HepG2 (cell line): Measurements from ENCODE around the gene SAPCD2. TPM values are rescaled to one million over a fixed set of nuclear protein-coding genes. Genes with fewer than 3 reads are reported as not detected.

ENCODE experiments used
- ATAC-seq: fragments of 200-7000 bp; cut with Tn5 transposase; 3 replicates; pipeline ENCODE4 v1.9.1; 2020; ENCODE audit warnings: mild to moderate bottlenecking, moderate library complexity
- BruUV-seq: library from RNA; stranded (reverse); fragments of 400-500 nt; replicated peaks from 2 replicates; lab custom pipeline; 2021; lab: Mats Ljungman, UMichigan
- CTCF ChIA-PET: fragments of 300-600 bp; formaldehyde crosslinking; extraction: SDS; loops from one replicate; lab custom pipeline; 2021; ENCODE audit warnings: low total read pairs, inconsistent platforms, low intra/inter-chr PET ratio; lab: Yijun Ruan, JAX
- POLR2A ChIA-PET: fragments of 350-600 bp; sonication (Branson Sonifier 250); formaldehyde crosslinking; loops from one replicate; lab custom pipeline; 2020; ENCODE audit warnings: antibody characterized with exemption, inconsistent platforms; lab: Yijun Ruan, JAX
- DNase-seq: peaks from one replicate; pipeline ENCODE4 v3.0.0-alpha.2; 2015; ENCODE audit warnings: low spot score
- FAIRE-seq: peaks from 3 replicates; lab custom pipeline; 2011; peaks lifted over from hg19 to GRCh38; lab: Jason Lieb, UNC
- H2AFZ ChIP-seq: one replicate; pipeline ENCODE4 v1.6.1; 2011; ENCODE audit warnings: low read length, inconsistent platforms
- H3K27ac ChIP-seq: fragments of 300-600 bp; 3 replicates; pipeline ENCODE4 v1.8.0; 2011; ENCODE audit warnings: mixed run types, mild to moderate bottlenecking, mixed read lengths, low read length, inconsistent platforms; ENCODE audit not compliant: insufficient read depth; ENCODE audit errors: extremely low read length
- H3K27me3 ChIP-seq, 2 experiments: fragments of 200-600 bp in 1 of 2; 2 replicates in 1 of 2; 3 replicates in 1 of 2; pipeline versions ENCODE4 v1.6.0 to v1.8.0; 2011; ENCODE audit warnings: low read length in 2 of 2, mild to moderate bottlenecking in 2 of 2, moderate library complexity in 2 of 2, inconsistent platforms in 1 of 2; ENCODE audit not compliant: insufficient read depth in 2 of 2, control insufficient read depth in 1 of 2
- H3K36me3 ChIP-seq, 2 experiments: fragments of 200-600 bp in 1 of 2; replicated peaks in 1 of 2; 2 replicates in 1 of 2; 3 replicates in 1 of 2; pipeline versions ENCODE4 v1.5.1 to v1.8.0; 2011; ENCODE audit warnings: low read length in 2 of 2, inconsistent platforms in 1 of 2; ENCODE audit not compliant: insufficient read depth in 2 of 2, control insufficient read depth in 1 of 2
- H3K4me1 ChIP-seq: 2 replicates; pipeline ENCODE4 v1.5.1; 2012; ENCODE audit warnings: low read length, inconsistent platforms; ENCODE audit not compliant: insufficient read depth
- H3K4me2 ChIP-seq: 2 replicates; pipeline ENCODE4 v1.6.0; 2011; ENCODE audit warnings: low read depth, low read length, inconsistent platforms
- H3K4me3 ChIP-seq, 3 experiments: fragments of 200-600 bp in 1 of 3; sonication (generic), shearing (Covaris generic) in 1 of 3; replicated peaks in 1 of 3; 2 replicates each; pipeline ENCODE4 v1.5.1; 2011 to 2016; ENCODE audit warnings: low read length in 3 of 3, inconsistent platforms in 2 of 3, low read depth in 2 of 3, mild to moderate bottlenecking in 2 of 3, control low read depth in 1 of 3, mixed read lengths in 1 of 3; ENCODE audit not compliant: insufficient read depth in 1 of 3
- H3K79me2 ChIP-seq: one replicate; pipeline ENCODE4 v1.6.1; 2011; ENCODE audit warnings: low read length, inconsistent platforms; ENCODE audit not compliant: insufficient read depth
- H3K9ac ChIP-seq: 2 replicates; pipeline ENCODE4 v1.6.0; 2011; ENCODE audit warnings: mild to moderate bottlenecking, low read depth, low read length, inconsistent platforms; ENCODE audit not compliant: insufficient read depth
- H3K9me3 ChIP-seq: 2 replicates; pipeline ENCODE4 v1.5.1; 2012; ENCODE audit warnings: mild to moderate bottlenecking, low read length
- H4K20me1 ChIP-seq: 2 replicates; pipeline ENCODE4 v1.6.0; 2011; ENCODE audit warnings: inconsistent platforms, mild to moderate bottlenecking, low read length, moderate library complexity; ENCODE audit not compliant: insufficient read depth
- FOSL1 ChIP-seq: sonication (generic); formaldehyde crosslinking; IDR thresholded peaks from 2 replicates; pipeline ENCODE4 v1.9.0; 2021; ENCODE audit warnings: missing genetic modification reagents, borderline replicate concordance
- HMGXB4 ChIP-seq, 2 experiments: sonication (generic) in 1 of 2; formaldehyde crosslinking in 1 of 2; IDR thresholded peaks; 2 replicates each; pipeline versions ENCODE4 v1.4.0 to v1.6.1; 2018 to 2020; ENCODE audit warnings: missing genetic modification reagents in 2 of 2, borderline replicate concordance in 1 of 2, low read depth in 1 of 2, mild to moderate bottlenecking in 1 of 2, missing biosample characterization in 1 of 2
- KAT8 ChIP-seq: IDR thresholded peaks from 2 replicates; pipeline ENCODE4 v1.6.1; 2016; ENCODE audit warnings: missing genetic modification reagents, missing compliant biosample characterization
- KMT2B ChIP-seq: IDR thresholded peaks from 2 replicates; pipeline ENCODE4 v1.6.1; 2016; ENCODE audit warnings: missing genetic modification reagents, missing compliant biosample characterization
- NCOA2 ChIP-seq: sonication (generic); formaldehyde crosslinking; IDR thresholded peaks from 2 replicates; pipeline ENCODE4 v1.8.0; 2022; ENCODE audit warnings: inconsistent platforms
- NFKBIZ ChIP-seq: IDR thresholded peaks from 2 replicates; pipeline ENCODE4 v1.6.1; 2018; ENCODE audit warnings: missing genetic modification reagents, missing compliant biosample characterization
- NR2F6 ChIP-seq, 2 experiments: IDR thresholded peaks; 2 replicates each; pipeline ENCODE4 v1.6.1; 2016; ENCODE audit warnings: antibody characterized with exemption in 1 of 2, mild to moderate bottlenecking in 1 of 2
- PTBP1 ChIP-seq: fragments of 200-400 bp; formaldehyde crosslinking; IDR thresholded peaks from 2 replicates; pipeline ENCODE4 v1.6.1; 2018; ENCODE audit warnings: low read length, low read depth; ENCODE audit not compliant: poor library complexity, severe bottlenecking
- RBAK ChIP-seq: sonication (generic); formaldehyde crosslinking; IDR thresholded peaks from 2 replicates; pipeline ENCODE4 v1.5.1; 2020; ENCODE audit warnings: mild to moderate bottlenecking, missing genetic modification reagents
- THAP9 ChIP-seq: sonication (generic); formaldehyde crosslinking; IDR thresholded peaks from 2 replicates; pipeline ENCODE4; 2020; ENCODE audit warnings: missing genetic modification reagents, mild to moderate bottlenecking, borderline replicate concordance
- ZBTB34 ChIP-seq: sonication (generic); formaldehyde crosslinking; IDR thresholded peaks from 2 replicates; pipeline ENCODE4 v1.8.0; 2022; ENCODE audit warnings: mild to moderate bottlenecking, missing genetic modification reagents
- ZBTB42 ChIP-seq: sonication (generic); formaldehyde crosslinking; IDR thresholded peaks from 2 replicates; pipeline ENCODE4 v1.5.0; 2020; ENCODE audit warnings: mild to moderate bottlenecking, missing genetic modification reagents
- ZNF431 ChIP-seq: sonication (generic); formaldehyde crosslinking; IDR thresholded peaks from 2 replicates; pipeline ENCODE4 v1.9.0; 2022; ENCODE audit warnings: missing genetic modification reagents, low read depth, mild to moderate bottlenecking, borderline replicate concordance
- ZNF724P ChIP-seq: sonication (generic); formaldehyde crosslinking; IDR thresholded peaks from 2 replicates; pipeline ENCODE4 v1.8.0; 2022; ENCODE audit warnings: missing genetic modification reagents, borderline replicate concordance
- ZNF776 ChIP-seq: sonication (generic); formaldehyde crosslinking; IDR thresholded peaks from 2 replicates; pipeline ENCODE4 v1.4.0; 2020; ENCODE audit warnings: mild to moderate bottlenecking, missing genetic modification reagents
- ZNF816 ChIP-seq: sonication (generic); formaldehyde crosslinking; IDR thresholded peaks from 2 replicates; pipeline ENCODE4 v1.8.0; 2022; ENCODE audit warnings: missing genetic modification reagents, mild to moderate bottlenecking, borderline replicate concordance
- WGBS: methylation state at CpG from one replicate; pipeline ENCODE4 v1.1.6; 2017; ENCODE audit warnings: low lambda C conversion rate; 5-methylcytosine and 5-hydroxymethylcytosine counted together
- in situ Hi-C: cut with HindIII; loops from 2 replicates; pipeline ENCODE4 v1.10.0; 2017; ENCODE audit warnings: low pct_unique_long_range_greater_than_20kb; ENCODE audit not compliant: extremely low pct_ligation_motif_present
- intact Hi-C: fragments of 100-400 bp; cut with micrococcal nuclease; formaldehyde crosslinking; loops from one replicate; pipeline ENCODE4 v1.10.0; 2022; ENCODE audit not compliant: unreplicated experiment
- polyA plus RNA-seq, 8 experiments: library from polyadenylated mRNA; depleted of rRNA in 3 of 8; stranded (reverse) in 7 of 8; unstranded in 1 of 8; fragments of >200 nt; fragmentation: Illumina TruSeq in 4 of 8; extraction: Trizol in 4 of 8; gene quantifications; 2 replicates each; pipeline versions ENCODE4 v1.2.1 to v1.2.3, GENCODE V29; 2011 to 2016; ENCODE audit warnings: low read depth in 4 of 8, missing spikeins in 1 of 8, mixed read lengths in 1 of 8; ENCODE audit not compliant: insufficient read depth in 1 of 8
- total RNA-seq, 5 experiments: library from RNA; depleted of rRNA; stranded (reverse); fragments of >200 nt; fragmentation: Illumina TruSeq; extraction: Trizol; gene quantifications; 2 replicates each; pipeline ENCODE4 v1.2.3, GENCODE V29; 2016; ENCODE audit warnings: low read depth in 1 of 5

Gene SAPCD2
- total and polyA plus RNA-seq, 2 of the 13 experiments (the other 11 are each of a cell fraction or from before 2014, with no cell fraction given): 21.9 to 42.8 TPM

GRCh38 chr9:137046088-137046787, 24.1 kb downstream of the SAPCD2 start, which contains the start of gene NPDC1:
NPDC1 (minus strand) TSS chr9:137046177; CDS start chr9:137045989, 188 bp downstream.
- Histone ChIP-seq H4K20me1 (peaks cover 3% of the 10 kb centered on the region; the same call in 1 of the 2 replicates), H3K27me3 (peaks cover 3 to 27% of the 10 kb centered on the region in 2 experiments; a peak in 4 of 5 replicates), H3K4me1 (peaks cover 25% of the 10 kb centered on the region), H3K4me3 (peak within 1 kb of the TSS; percentile 57 to 77 (median 58); a peak in 5 of 6 replicates), H3K9me3 (no peaks in the 10 kb centered on the region), H3K36me3 (no peaks in the 10 kb centered on the region), H3K79me2 (no peaks in the 10 kb centered on the region), H3K9ac (no peak within 1 kb of the TSS), H3K27ac (no peak within 1 kb of the TSS), H2AFZ (no peak within 1 kb of the TSS), H3K4me2 (peak within 1 kb of the TSS; percentile 84)
- FAIRE-seq (peak; percentile 80), ATAC-seq (peak; percentile 76), DNase-seq (peak; percentile 71)
- POLR2A ChIA-PET: interaction anchor here (0.7 to 1.1 kb wide), 7 partner anchors 10 to 40 kb away, joined by 3 to 9 read pairs (median 5); partner anchors contain the start of genes MAN1B1, SAPCD2 and UAP1L1
- intact Hi-C loops (loop anchor here (1.0 kb wide), 1 partner anchor 21 kb away; no protein-coding TSS in a partner anchor), in situ Hi-C loops (loop anchor here (10.0 kb wide), 1 partner anchor 271 kb away; no protein-coding TSS in a partner anchor)
- CTCF ChIA-PET: interaction anchor here (0.6 to 2.8 kb wide), 3 partner anchors 18 to 231 kb away, joined by 3 to 25 read pairs (median 16); partner anchors contain the start of gene TOR4A
- WGBS: 1% methylated on average over 18 of the region's 57 CpGs
- no TSS peak for BruUV-seq
- TF ChIP-seq NFKBIZ: 0 out of 2 replicates have a peak, but pooled peaks have one; percentile 73
- no peak for TF ChIP-seq ZNF776
- no peak for TF ChIP-seq ZBTB34
- TF ChIP-seq FOSL1 (CRISPR knock-in tag): no peak
- TF ChIP-seq THAP9 (CRISPR knock-in tag): peak; percentile 38; the same call in 1 of the 2 replicates
- TF ChIP-seq ZNF816 (CRISPR knock-in tag): 0 out of 2 replicates have a peak, but pooled peaks have one; percentile 30
- TF ChIP-seq KMT2B (CRISPR knock-in tag): peak; percentile 49; the same call in 1 of the 2 replicates
- TF ChIP-seq ZNF724P (CRISPR knock-in tag): no peak; the same call in 1 of the 2 replicates
- TF ChIP-seq PTBP1: no peak
- TF ChIP-seq ZBTB42: peak; percentile 42; the same call in 1 of the 2 replicates
- TF ChIP-seq HMGXB4 (CRISPR knock-in tag; IDR thresholded peaks at IDR 0.05; ENCODE audit: borderline replicate concordance in 1 of 2, low read depth in 1 of 2): peak; percentile 83 to 84
- TF ChIP-seq NCOA2 (CRISPR knock-in tag): peak; percentile 51; the same call in 1 of the 2 replicates
- peak; percentile 75 for TF ChIP-seq KAT8
- TF ChIP-seq ZNF431 (CRISPR knock-in tag): peak; percentile 53; the same call in 1 of the 2 replicates
- TF ChIP-seq RBAK (CRISPR knock-in tag): no peak
- TF ChIP-seq NR2F6 (IDR thresholded peaks at IDR 0.05): no peak
- 0 out of 2 replicates have a peak, but pooled peaks have one; percentile 38 for TF ChIP-seq NR2F6 (CRISPR knock-in tag; IDR thresholded peaks at IDR 0.05)
